Stimulated activated CD8-positive, alpha-beta memory T cell treated with anti-CD3 and anti-CD28 coated beads, Interleukin-15, amount 100 ng/mL, for 24 hours (primary cell): ENCODE results near the gene TFDP1.
"Not testable (repeated sequence)": the region's sequence is repeated elsewhere in the genome, so short reads cannot be mapped to it uniquely, and the experiment has no call there.

Experiments
- DNase-seq: peaks from one replicate; pipeline ENCODE4 v3.0.0-alpha.2; 2020; ENCODE audit warnings: low read depth

Gene TFDP1

DNA sequence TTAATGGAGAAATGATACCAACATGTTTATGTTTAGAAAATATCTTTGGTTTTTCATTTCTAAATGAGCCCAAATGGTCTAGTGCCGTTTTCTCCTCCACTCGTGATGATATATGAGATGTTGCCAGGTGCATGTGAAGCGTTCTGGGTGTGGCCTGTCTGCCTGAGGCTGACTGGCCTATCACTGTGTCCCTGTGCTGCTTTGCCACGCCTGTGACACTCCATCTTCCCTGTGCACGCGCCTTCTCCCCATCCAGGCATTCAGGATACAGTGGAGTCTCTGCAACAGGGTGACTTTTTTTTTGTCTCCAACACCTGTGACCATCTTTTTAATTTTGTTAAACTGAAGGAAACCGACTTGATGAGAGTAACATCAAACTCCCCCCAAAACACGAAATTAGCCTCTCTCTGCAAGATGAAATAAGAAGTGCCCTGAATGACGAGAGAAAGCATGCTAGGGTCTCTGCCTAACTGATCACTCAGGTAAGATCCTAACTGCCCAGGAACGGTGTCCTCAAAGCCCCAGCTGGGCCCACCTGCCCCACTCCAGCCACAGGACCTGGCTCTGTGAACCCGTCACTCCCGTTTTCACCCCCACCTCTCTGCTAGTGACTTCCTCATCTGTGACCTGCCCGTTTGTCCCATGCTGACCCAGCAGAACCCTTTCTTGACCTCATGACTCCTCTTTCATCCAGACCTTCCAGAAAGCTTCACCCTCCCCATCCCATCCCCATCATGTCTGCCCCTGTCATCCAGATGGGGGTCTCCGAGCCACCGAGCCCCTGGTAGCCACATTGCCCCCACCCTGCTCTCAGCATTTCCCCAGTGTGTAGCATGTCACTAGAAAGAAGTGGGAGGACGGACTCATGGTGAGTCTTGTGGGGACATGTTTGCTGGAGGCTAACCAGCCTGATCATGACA, 33.2 kb upstream of the TFDP1 start:
- DNase-seq, result no peak

DNA sequence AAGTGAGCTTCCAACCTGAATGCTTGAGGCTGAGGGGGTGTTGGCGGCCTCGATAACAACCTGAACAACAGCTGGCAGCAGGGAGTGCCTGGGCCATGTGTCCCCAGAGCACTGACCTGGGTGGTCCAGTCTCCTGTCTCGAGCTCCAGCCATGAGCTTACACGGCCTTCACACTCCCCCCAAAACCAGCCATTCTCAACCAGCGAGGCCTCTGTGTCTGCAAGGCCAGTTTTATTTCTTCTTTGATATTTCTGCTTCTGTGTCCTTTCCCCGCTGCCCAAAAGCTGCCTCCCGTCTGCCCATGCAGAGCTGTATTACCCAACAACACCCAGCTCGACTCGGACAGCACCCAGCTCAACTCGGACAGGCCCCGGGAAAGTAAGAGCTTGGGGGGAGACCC, 32.5 kb upstream of the TFDP1 start:
- no peak for DNase-seq

- DNase-seq, result no peak
Observed at GRCh38 chr13:113552786-113553434, 31.6 kb upstream of the TFDP1 start.

- no peak for DNase-seq
Observed at GRCh38 chr13:113553511-113554332, 30.8 kb upstream of the TFDP1 start.

- DNase-seq, result no peak
Observed at GRCh38 chr13:113554333-113554700, 30.2 kb upstream of the TFDP1 start.

DNA sequence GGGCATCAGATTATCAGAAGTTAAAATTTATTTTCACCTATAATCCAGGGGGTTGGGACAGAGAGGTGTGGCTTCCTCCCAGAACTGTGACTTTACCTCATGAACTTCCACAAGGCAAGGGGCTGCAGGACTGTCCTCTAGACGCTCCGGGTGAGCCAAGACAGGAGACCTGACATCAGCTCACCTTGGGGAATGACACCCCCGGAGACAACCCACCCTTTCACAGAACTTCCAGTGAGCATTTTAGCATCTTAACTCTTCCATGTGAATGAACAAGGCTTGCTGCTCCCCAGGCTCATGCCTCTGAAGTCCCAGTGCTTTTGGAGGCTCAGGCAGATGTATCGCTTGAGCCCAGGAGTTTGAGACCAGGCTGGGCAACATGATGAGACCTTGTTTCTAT, 29.4 kb upstream of the TFDP1 start:
- DNase-seq, result no peak

- DNase-seq, result no peak
Observed at GRCh38 chr13:113557013-113557412, 27.5 kb upstream of the TFDP1 start.

- no peak for DNase-seq
Observed at GRCh38 chr13:113558461-113558860, 26.1 kb upstream of the TFDP1 start.

GRCh38 chr13:113559061-113559460, 25.5 kb upstream of the TFDP1 start:
- no peak for DNase-seq

GRCh38 chr13:113559901-113560644, 24.5 kb upstream of the TFDP1 start:
- DNase-seq, result no peak

DNA sequence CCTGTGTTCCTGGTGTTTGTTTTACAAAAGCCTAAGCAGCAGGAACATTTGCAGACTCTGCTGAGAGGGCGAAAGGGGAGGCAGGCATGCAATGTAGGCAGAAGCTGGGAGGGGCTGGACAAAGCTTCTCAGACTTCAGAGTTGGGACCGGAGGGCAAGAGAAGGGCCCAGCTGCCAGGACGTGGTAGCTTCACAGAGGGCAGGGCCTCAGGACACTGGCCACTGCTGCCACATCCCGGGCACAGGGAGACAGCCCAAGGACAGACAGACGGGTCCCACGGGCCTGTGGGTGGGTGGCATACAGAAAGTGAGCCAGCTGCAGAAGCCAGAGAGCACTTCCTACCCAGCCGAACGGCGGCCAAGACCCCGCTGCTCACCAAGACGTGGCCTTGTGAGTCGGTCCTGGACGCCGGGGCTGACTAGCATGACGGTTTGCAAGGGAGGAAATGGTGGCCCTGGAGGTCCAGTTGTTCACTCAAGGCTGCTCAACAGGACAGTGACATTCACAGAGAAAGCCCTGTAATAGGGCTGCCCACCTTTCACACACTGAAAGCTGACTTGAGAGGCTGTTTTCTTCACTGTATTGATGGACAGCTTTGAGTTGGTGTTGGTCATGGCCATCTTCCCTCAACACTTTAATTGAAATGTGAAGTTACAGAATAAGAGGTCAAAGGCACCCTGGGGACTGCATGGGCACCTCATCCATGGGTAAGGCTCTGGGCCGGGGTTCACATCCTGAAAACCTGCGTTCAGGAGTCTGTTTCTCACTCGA, 23.7 kb upstream of the TFDP1 start:
- DNase-seq, result no peak

GRCh38 chr13:113561417-113562084, 23.0 kb upstream of the TFDP1 start:
- DNase-seq, result no peak

DNA sequence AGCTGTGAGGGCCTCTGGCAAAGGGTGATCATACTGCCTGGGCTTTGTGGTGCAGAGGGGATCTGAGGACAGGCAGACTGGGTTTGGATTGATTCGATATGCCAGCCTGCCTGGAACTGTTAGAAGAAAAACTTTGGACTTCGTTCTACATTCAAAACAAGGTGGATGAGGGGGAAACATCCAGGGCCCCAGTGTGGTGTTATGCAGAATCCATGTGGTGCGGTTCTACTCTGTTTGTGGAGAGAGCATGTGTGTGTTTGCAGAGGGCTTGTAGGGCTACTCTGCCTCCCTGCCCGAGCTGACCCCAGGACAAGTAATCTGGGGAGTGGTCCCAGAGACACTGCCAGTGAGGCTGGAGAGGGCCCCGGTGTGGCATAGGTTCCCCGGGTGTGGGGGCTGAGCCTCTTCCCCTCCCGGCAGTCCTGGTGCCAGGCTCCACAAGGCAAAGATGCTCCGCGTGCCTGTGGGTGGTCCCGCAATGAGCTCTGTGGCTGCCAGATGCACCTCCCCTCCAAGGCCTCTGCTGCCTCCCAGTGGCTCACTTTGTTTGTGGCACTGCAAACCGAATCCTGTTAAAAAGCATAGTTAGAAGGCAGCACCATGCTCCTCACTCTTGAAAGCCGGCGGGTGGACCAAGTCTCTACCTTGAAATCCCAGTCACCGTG, 22.3 kb upstream of the TFDP1 start:
- DNase-seq, result no peak

GRCh38 chr13:113562844-113563243, 21.7 kb upstream of the TFDP1 start:
- DNase-seq, result no peak

DNA sequence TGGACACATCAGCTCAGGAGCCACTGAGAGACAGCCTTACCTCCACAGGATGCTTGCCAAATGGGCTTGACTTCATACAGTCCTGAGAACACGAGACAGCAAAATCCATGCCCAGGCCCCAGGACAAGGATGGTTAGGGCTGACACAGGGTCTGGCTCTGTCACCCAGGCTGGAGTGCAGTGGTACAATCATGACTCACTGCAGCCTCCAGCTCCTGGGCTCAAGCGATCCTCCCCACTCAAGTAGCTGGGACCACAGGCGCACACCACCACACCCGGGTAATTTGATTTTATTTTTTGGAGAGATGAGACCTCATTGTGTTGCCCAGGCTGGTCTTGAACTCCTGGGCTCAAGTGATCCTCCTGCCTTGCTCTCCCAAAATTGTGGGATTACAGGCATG, 21.0 kb upstream of the TFDP1 start:
- not testable (repeated sequence) for DNase-seq

DNA sequence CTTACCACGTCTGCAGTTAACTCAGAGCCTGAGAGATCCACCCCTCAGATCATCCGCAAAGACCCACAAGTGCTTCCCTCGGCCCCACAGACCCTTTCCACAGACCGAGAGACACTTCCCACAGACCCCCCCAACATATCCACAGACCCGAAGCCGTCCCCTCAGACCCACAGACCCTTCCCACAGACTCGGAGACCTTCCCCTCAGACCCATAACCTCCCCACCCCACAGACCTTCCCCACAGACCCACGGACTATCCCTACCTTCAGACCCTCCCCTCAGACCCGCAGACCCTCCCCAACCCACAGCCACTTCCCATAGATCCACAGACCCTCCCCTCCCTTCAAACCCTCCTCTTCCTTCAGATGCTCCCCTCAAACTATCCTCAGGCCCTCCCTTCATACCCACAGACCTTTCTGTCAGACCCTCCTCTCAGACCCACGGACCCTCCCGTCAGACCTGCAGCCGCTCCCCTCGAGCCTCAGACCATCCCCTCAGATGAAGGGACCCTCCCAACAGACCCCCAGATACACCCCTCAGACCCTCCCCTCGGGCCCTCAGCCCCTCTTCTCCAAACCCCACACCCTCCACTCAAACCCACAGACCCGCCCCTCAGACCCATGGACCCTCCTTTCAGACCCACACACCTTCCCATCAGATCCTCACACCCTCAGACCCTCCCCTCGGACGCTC, 20.1 kb upstream of the TFDP1 start:
- DNase-seq, result no peak

GRCh38 chr13:113565526-113566226, 18.9 kb upstream of the TFDP1 start:
- DNase-seq, result no peak

GRCh38 chr13:113566227-113566561, 18.4 kb upstream of the TFDP1 start:
- DNase-seq, result no peak

- DNase-seq, result no peak
Observed at GRCh38 chr13:113567681-113568080, 16.9 kb upstream of the TFDP1 start.
